GM10266 (cell line): ENCODE measurements around the gene ING3.

Experiments used
- DNase-seq: peaks from one replicate; pipeline ENCODE4 v3.0.0; 2012; ENCODE audit errors: extremely low spot score
- CTCF ChIP-seq: IDR thresholded peaks from 2 replicates; pipeline ENCODE4 v1.5.1; 2012; ENCODE audit warnings: mild to moderate bottlenecking, low read depth; ENCODE audit not compliant: control insufficient read depth, insufficient read depth; ENCODE audit errors: missing control alignments

Gene ING3, protein sequence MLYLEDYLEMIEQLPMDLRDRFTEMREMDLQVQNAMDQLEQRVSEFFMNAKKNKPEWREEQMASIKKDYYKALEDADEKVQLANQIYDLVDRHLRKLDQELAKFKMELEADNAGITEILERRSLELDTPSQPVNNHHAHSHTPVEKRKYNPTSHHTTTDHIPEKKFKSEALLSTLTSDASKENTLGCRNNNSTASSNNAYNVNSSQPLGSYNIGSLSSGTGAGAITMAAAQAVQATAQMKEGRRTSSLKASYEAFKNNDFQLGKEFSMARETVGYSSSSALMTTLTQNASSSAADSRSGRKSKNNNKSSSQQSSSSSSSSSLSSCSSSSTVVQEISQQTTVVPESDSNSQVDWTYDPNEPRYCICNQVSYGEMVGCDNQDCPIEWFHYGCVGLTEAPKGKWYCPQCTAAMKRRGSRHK

GRCh38 chr7:120950539-120951308, at the start of gene ING3:
ING3 (plus strand) TSS chr7:120950777; CDS start chr7:120950897, 120 bp downstream.
- TF ChIP-seq CTCF: no peak
- peak; percentile 84 for DNase-seq

DNA sequence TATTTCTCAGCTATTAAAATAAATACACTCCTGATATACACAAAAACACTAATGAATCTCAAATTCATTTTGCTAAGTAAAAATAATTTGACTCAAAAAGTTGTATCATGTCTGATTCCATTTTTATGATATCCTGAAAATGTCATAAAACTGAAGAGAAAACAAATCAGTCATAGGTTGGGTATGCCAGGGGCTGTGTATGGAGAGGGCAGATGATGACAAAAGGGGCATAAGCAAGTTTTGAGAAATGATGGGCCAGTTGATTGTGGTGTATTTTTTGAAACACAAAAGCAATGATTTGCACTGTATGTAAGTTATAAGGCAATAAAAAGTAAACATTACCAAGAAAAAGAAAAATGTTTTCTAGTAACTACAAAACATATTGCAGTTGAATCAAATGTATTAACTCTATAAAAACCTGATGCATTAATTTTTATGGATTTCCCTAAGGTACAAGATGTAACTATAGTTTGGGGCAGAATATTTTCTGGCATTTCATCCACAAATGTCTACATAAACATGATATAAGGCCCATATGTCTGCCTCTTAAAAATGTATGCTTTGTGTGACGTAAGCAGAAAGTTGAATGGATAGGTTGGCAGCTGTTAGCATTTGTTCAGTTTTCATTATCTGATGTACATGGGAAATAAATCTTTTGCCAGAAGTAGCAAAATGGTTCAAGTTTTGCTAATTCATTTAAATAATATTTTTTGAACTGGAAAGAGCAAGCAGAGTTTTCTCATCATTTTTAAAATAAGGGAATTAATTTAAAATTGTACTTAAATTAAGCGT, 35.1 kb upstream of the ING3 start:
- no peak for DNase-seq
- no peak for TF ChIP-seq CTCF

DNA sequence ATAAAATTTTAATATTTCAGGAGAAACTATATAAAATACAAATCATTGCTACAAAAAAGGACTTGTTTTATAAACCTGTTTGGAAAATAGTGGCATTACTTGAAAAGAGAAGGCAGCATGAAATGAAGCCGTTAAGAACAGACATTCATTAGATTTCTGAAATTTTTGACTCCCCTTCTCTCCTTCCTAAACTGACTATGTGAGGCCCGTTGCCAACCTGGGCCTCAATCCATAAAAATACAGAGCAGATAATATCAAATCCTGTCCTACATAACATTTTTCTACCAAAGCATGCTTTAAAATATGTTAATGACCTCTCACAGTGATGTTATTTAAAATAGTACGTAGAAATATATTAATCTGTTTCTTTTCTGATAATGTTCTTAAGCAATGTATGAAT, 34.5 kb upstream of the ING3 start:
- TF ChIP-seq CTCF: no peak
- DNase-seq: no peak

DNA sequence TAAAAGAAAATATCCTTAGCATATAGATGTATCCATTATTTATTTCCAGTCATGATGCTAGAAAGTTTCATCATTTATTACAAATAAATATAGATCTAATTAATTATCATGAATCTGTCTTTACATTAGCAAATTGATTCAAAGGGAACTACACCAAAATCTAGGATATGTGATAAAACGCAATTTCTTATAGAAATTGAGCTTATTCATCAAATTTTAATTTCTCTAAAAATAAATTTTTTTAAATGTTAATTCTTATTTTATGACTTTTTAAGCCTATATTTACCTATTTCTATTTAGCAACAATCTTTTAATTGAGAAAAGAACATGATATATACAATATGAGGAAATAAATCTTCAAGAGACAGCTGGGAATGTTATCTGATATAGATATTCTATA, 34.0 kb upstream of the ING3 start:
- no peak for DNase-seq
- no peak for TF ChIP-seq CTCF

- DNase-seq: no peak
- TF ChIP-seq CTCF: no peak
These were observed 31.1 kb upstream of the ING3 start for GRCh38 chr7:120919466-120919865.

DNA sequence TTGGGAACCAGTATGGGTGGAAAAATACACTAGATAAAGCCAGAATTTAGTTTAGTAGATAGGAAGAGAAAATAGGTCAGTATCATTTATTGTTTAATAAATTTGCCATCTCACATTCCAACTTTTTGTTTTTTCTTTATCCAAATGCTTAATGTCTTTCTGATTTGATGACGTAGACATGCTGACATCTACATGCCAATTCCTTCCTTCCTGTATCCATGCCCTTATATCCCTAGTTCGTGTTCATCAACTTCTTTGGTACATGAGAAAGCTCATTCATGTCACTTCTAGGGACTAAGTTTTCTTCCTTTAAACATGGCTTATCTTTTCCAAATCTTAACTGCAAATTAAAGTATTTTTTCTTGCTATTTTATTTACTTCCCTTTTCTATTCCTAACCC, 30.5 kb upstream of the ING3 start:
- TF ChIP-seq CTCF: no peak
- DNase-seq: no peak
